Thyroid gland (tissue), 4 donors: ENCODE data around the gene CCDC136.

Experiments used
- POLR2A ChIP-seq, 2 donors: fragments of 450-650 bp; IDR thresholded peaks; one replicate each; pipeline ENCODE4 v1.6.1; 2017; ENCODE audit warnings: antibody characterized with exemption in 2 of 2, mild to moderate bottlenecking in 2 of 2, moderate library complexity in 1 of 2
- TF ChIP-seq, protein P1 (sequence below), 6 experiments: fragments of 200-600 bp in 3 of 6; fragments of 450-650 bp in 3 of 6; sonication (generic) in 3 of 6; IDR thresholded peaks; one replicate each; pipeline ENCODE4 v1.5.1; 2016 to 2019; ENCODE audit warnings: antibody characterized with exemption in 6 of 6, mild to moderate bottlenecking in 2 of 6, inconsistent platforms in 1 of 6, moderate library complexity in 1 of 6

DNA sequence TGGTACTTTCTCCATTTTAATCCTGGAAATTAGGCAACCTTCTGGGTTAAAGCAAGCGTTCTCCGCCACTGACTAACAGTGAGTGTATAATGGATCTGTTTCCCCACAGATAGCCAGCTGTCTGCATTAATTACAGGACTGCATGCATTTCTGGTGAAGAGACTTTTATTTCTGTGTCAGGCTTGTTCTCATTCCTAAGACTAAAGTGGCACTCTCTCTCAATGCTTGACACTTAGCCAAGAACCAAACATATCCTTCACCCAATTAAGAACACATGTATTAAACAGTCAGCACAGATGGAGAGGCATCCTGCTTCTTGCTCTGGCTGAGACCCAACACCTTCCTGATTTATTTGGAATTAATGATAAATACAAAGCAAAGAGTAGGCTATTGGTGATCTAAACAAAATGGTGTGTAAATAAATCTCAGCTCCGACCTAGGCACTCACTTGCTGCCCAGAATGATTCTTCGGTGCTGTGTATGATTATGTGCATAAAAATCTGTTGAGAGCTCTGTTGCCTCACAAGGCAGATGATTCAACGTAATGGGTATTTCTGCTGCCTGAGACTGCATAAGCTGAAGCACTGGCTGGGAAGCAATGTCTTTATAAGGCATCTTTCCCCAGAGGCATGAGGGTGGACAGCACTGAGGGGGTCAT, 35.8 kb upstream of the CCDC136 start:
- TF ChIP-seq, protein P1, sequence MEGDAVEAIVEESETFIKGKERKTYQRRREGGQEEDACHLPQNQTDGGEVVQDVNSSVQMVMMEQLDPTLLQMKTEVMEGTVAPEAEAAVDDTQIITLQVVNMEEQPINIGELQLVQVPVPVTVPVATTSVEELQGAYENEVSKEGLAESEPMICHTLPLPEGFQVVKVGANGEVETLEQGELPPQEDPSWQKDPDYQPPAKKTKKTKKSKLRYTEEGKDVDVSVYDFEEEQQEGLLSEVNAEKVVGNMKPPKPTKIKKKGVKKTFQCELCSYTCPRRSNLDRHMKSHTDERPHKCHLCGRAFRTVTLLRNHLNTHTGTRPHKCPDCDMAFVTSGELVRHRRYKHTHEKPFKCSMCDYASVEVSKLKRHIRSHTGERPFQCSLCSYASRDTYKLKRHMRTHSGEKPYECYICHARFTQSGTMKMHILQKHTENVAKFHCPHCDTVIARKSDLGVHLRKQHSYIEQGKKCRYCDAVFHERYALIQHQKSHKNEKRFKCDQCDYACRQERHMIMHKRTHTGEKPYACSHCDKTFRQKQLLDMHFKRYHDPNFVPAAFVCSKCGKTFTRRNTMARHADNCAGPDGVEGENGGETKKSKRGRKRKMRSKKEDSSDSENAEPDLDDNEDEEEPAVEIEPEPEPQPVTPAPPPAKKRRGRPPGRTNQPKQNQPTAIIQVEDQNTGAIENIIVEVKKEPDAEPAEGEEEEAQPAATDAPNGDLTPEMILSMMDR (IDR thresholded peaks at IDR 0.05): no peak
- no peak for TF ChIP-seq POLR2A (IDR thresholded peaks at IDR 0.05)
